Measurements from ENCODE around the gene PLXNA2. TPM values are rescaled to one million over a fixed set of nuclear protein-coding genes. Genes with fewer than 3 reads are reported as not detected.

Gene PLXNA2
- total and polyA plus RNA-seq, 3 donors from 2014 or later = 4.1 to 5.5 (median 4.7) TPM

GRCh38 chr1:208272311-208272710, 28.1 kb upstream of the PLXNA2 start:
- 64 to 65% methylated on average over 2 of the region's 2 CpGs for WGBS, 2 donors
- H3K36me3 ChIP-seq (ENCODE audit: low read depth, missing control alignments) = no peaks in the 10 kb centered on the region
- TF ChIP-seq POLR2A (IDR thresholded peaks at IDR 0.05) = no peak
- TF ChIP-seq CTCF (IDR thresholded peaks at IDR 0.05) = no peak

GRCh38 chr1:208271236-208271635, 27.1 kb upstream of the PLXNA2 start:
- Histone ChIP-seq H3K27me3 (no peaks in the 10 kb centered on the region), H3K9me3 (no peaks in the 10 kb centered on the region), H3K4me3 (no peak overlapping the region), H3K36me3 (ENCODE audit: low read depth, missing control alignments) (no peaks in the 10 kb centered on the region), H3K4me1 (no peaks in the 10 kb centered on the region), H3K27ac (no peak overlapping the region)
- 67 to 79% methylated on average over 3 of the region's 3 CpGs for WGBS, 2 donors
- DNase-seq = no peak
- intact Hi-C loops (cut with DNase I; ENCODE audit: low total_unique reads) = no loop called here
- TF ChIP-seq POLR2A (IDR thresholded peaks at IDR 0.05) = no peak
- TF ChIP-seq CTCF (IDR thresholded peaks at IDR 0.05) = no peak

More at GRCh38 chr1:208272311-208272710, 28.1 kb upstream of the PLXNA2 start:
- no peaks in the 10 kb centered on the region for H3K27me3 ChIP-seq
- no peaks in the 10 kb centered on the region for H3K9me3 ChIP-seq
- H3K27ac ChIP-seq = no peak overlapping the region
- intact Hi-C loops (cut with DNase I; ENCODE audit: low total_unique reads) = no loop called here
- H3K4me1 ChIP-seq = no peaks in the 10 kb centered on the region
- DNase-seq = no peak
- no peak overlapping the region for H3K4me3 ChIP-seq

GRCh38 chr1:208270651-208271141, 26.5 kb upstream of the PLXNA2 start:
- no peak overlapping the region for H3K4me3 ChIP-seq
- no peak for DNase-seq
- no peak overlapping the region for H3K27ac ChIP-seq
- H3K36me3 ChIP-seq (ENCODE audit: low read depth, missing control alignments) = no peaks in the 10 kb centered on the region
- H3K27me3 ChIP-seq = no peaks in the 10 kb centered on the region
- H3K4me1 ChIP-seq = no peaks in the 10 kb centered on the region
- 60 to 67% methylated on average over 2 of the region's 2 CpGs for WGBS, 2 donors
- no peak for TF ChIP-seq CTCF (IDR thresholded peaks at IDR 0.05)
- TF ChIP-seq POLR2A (IDR thresholded peaks at IDR 0.05) = no peak
- intact Hi-C loops (cut with DNase I; ENCODE audit: low total_unique reads) = no loop called here
- H3K9me3 ChIP-seq = no peaks in the 10 kb centered on the region

GRCh38 chr1:208269338-208269666, 25.1 kb upstream of the PLXNA2 start:
- H3K27me3 ChIP-seq = no peaks in the 10 kb centered on the region
- no peaks in the 10 kb centered on the region for H3K9me3 ChIP-seq
- H3K4me1 ChIP-seq = no peaks in the 10 kb centered on the region
- H3K4me3 ChIP-seq = no peak overlapping the region
- no peak for TF ChIP-seq CTCF (IDR thresholded peaks at IDR 0.05)
- no peak for TF ChIP-seq POLR2A (IDR thresholded peaks at IDR 0.05)
- no peak for DNase-seq
- 47 to 49% methylated on average over 5 to 6 of the region's 6 CpGs for WGBS, 2 donors
- H3K36me3 ChIP-seq (ENCODE audit: low read depth, missing control alignments) = no peaks in the 10 kb centered on the region
- no peak overlapping the region for H3K27ac ChIP-seq
- intact Hi-C loops (cut with DNase I; ENCODE audit: low total_unique reads) = no loop called here

- intact Hi-C loops (cut with DNase I; ENCODE audit: low total_unique reads) = no loop called here
- Histone ChIP-seq H3K27me3 (no peaks in the 10 kb centered on the region), H3K4me3 (no peak overlapping the region), H3K9me3 (no peaks in the 10 kb centered on the region), H3K36me3 (ENCODE audit: low read depth, missing control alignments) (no peaks in the 10 kb centered on the region), H3K4me1 (no peaks in the 10 kb centered on the region), H3K27ac (no peak overlapping the region)
- no peak for DNase-seq
- TF ChIP-seq CTCF (IDR thresholded peaks at IDR 0.05) (no peak), POLR2A (IDR thresholded peaks at IDR 0.05) (no peak)
- 66 to 72% methylated on average over 9 of the region's 9 CpGs for WGBS, 2 donors
Observed at GRCh38 chr1:208268541-208269337, 24.6 kb upstream of the PLXNA2 start.
